CD4-positive, alpha-beta T cell treated with Interferon gamma for 1 hour (primary cell): ENCODE measurements around the gene TPP2.

Experiments
- DNase-seq: peaks from one replicate; pipeline ENCODE4 v3.0.0-alpha.2; 2020

TPP2 gene

DNA sequence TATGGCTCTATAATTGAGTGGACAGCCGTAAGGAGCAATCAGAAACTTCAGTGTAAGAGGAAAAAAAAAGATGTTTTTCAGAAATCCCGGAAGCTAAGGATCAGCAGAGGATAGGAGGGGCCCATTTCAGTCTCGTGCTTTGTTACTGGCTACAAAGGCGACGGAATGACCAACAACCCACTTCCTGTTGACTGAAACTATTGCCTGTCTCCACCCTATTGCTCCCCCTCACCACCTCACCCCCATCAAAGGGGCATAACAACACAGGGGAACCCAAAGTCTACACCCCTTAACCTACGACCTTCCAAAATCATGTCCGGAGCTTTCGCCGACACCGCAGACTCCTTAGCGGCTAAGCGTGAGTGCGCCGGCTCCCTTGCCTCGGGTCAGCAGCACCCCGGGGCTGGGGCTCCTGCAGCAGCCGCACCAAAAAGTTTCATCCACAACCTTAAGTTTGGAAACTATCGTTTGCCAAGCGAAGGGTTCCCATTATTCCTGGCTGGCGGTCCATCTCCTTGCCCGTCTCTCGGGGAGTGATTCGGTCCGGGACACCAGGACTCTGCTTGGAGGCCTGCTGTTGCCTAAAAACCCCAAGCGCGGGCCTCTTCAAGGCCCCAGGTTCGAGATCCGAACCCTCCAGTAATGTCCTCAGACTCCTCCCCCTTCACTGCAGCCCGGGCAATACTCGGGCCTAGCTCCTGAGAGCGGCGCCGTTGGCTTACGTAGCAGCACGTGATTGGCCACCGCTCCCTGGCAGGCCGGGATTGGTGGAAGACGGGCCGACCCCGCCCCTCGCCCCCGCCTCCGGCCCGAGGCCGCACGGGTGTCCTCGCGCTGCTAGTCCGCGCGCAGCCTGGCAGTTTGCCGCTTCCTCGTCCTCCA is at the start of gene TPP2:
TSS of gene TPP2 (plus strand) at position 840 of the 882 bp plus-strand sequence. CDS start 53 bp downstream, outside the sequence.
- DNase-seq = peak; percentile 97

DNA sequence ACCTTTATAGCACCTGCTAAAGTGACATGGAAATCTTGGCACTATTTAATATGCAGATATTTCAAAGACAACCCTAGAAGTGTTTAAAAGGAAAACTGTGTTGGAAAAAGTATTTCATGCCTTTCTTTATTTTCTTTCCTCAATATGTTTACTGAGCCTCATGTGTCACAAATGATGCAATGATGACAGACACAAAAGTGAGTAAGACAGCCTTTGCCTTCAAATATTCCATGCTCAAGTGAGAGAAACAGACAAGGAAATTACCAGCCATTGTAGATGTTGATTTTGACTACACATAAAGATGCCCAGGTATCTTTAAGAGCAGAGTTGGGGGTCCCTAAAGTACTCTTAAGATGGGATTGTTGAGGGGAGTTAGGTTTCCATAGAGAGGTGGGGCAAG is 48.0 kb upstream of the TPP2 start:
- no peak for DNase-seq

DNA sequence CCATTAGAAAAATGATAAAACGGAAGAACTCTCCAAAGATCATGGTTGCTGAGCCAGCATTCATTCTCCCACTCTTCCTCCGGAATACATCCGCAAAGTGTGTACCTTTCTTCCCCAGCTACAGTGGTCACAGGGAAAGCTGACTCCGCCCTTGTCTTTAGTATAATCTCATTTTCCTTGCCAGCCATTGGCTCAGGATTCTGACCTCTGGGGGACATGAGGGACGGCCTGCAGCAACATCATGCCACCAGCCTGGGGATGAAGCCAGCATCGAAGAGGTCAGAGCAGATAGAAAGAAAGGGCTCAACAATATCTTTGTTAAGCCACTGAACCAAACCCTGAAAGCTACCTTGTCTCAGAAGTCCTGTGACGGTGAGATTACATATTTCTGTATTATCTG is 46.3 kb upstream of the TPP2 start:
- no peak for DNase-seq

DNA sequence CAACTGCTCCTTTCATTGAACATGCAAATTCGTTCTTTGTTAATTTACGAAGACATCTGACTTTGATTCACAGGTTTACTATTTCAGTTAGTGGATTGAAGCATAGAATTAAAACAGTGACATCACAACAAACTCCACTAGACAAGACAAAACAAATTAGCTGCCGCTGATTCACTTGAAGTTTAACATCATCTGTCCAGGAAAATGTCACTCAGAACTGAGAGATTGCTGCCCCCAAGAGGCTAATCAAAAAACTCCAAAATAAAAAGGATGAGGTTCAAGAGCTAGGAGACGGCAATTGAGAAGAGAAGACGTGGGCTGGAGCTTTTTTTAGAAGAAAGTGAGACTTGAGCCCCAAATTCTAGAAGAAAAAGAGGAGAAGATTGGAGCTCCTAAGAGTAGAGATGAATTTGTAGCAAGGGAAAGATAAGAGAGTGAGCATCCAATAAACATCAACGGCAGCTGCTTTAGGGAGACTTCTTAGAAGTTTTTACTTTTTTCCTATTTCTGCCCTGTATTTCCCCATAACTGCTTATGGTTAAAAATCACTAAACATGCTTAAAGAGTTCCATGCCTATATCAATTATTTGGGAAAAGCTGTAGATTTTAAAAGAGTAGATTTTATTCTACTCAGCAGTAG is 40.8 kb upstream of the TPP2 start:
- no peak for DNase-seq

DNA sequence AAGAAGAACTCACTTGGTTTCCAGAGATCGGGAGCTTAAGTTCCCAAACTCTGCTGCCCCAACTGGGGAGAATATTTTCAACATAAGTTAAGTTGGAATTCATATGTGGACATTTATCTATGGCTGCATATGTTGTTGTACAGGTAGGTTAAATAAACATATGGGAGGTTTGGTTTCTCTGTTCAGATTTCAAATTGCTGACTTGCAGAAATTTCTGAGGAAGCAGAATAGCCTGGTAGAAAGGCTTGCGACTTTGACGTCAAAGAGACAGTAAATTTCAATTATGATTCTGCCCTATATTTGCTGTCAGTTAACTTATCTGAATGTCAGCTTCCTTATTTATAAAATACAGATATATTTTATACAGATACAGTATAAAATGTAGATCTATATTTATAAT is 40.0 kb upstream of the TPP2 start:
- DNase-seq = no peak

DNA sequence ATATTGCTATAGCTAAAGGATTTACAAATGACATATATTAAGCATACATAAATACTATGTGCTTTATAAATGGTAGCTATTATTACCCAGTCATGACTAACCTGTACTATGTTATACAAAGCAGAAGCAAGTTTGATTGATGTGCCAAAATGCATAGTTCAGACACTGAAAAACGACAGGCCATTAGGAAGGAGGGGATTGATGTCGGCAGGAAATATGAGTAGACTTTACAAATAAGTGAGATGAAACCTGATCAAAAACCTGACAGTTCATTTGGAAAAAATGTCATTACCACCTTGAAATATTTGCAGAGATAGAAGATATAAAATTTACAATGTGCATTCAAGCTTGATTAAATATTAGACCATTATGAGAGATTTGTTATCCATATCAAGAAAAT is 38.8 kb upstream of the TPP2 start:
- DNase-seq = no peak

DNA sequence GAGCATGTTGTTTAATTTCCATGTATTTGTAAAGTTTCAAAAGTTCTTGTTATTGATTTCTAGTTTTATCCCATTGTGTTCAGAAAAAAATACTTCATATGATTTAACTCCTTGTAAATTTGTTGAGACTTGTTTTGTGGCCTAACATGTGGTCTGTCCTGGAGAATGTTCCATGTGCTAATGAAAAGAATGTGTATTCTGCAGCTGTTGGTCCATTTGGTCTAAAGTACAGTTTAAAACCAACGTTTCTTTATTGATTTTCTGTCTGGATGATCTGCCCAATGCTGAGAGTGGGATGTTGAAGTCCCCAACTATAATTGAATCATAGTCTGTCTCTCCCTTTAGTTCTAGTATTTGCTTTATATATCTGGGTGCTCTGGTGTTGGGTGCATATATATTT is 34.9 kb upstream of the TPP2 start:
- no peak for DNase-seq

DNA sequence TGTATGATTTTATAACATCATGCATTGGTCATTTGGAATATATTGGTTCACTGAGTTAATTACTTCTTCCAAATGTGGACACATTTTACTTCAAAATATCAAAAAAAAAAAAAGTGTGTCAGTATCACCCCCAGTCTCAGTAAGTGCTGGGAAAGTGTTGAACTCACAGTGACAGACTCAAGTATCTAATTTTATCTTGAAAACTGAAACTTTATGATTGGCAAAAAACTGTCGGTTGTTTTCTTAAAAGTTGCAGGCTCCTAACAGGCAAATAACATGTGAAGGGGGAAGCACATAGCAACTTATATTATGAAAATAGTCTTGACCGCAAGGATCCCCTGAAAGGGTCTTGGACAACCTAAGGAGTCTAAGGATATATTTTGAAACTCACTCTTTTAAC is 33.5 kb upstream of the TPP2 start:
- no peak for DNase-seq

DNA sequence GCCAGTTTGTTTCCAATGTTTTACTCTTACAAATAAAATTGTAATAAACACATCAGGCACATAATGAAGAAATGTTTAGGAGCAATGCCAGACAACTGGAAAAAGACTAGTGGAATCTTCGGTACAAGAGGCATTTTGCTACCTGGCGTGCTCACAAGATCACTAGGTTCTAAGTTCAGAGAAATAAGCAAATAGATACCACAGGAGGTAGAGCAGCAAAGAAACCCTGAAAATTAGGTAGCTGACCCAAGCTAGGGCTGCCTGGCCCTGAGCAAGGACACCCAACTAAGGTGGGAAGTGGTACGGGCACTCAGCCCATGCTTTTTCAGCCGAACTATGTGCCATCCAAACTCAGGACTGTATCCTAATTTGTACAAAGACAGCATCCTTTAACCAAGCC is 32.2 kb upstream of the TPP2 start:
- DNase-seq = no peak

DNA sequence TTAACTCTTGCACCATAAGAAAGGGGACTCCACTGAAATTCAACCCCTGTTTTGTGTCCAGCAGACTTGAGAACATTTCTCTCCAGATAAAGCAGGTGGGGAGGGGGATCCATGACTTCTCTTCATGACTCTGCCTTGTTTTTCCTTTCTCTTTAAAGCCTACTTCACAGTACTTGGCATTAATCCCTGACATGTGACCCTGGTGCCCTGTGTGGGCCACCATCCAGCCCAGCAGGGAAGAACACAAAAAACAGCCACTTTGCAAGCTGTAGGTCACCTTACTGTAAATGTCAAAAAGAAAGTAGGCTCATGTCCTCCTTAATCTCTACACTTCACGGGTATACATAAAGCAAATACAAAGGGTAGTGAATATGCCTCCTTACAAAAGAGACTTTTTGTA is 30.3 kb upstream of the TPP2 start:
- DNase-seq = no peak

DNA sequence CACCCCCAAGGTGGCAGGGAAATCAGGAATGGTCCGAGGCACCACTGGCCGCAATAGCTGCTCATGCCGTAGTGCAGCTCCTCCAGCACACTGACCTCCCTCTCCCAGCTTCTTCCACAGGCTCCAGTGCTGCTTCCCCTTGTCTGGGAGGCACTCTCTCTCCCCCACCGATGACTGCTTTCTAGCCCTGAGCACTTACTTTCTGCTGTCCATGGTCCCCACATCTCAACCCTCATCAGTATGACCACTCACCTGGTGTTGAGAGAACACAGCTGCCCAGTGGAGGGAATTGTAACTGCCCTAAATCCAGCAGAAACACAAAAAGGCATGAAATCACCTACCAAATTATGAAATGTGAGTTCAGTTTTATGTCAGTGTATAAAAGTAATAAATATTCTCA is 28.9 kb upstream of the TPP2 start:
- no peak for DNase-seq

DNA sequence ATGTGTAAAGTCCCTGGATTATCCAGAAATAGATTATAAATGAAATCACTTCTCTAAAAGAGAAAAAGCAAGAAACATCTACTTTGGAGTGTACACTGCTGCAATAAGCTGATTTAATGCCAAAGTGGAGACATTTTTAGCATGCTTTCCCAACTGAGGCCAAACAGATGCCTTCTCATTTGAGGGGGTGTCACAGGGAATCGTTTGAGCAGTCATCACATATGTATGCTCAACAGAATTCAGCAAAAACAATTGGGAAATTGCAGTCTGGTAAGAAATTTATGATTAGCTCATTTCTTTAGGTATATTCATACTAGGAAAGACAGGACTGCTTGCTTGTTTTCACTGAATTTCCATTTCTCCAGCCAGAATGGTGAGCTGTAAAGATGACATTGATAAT is 27.3 kb upstream of the TPP2 start:
- no peak for DNase-seq

DNA sequence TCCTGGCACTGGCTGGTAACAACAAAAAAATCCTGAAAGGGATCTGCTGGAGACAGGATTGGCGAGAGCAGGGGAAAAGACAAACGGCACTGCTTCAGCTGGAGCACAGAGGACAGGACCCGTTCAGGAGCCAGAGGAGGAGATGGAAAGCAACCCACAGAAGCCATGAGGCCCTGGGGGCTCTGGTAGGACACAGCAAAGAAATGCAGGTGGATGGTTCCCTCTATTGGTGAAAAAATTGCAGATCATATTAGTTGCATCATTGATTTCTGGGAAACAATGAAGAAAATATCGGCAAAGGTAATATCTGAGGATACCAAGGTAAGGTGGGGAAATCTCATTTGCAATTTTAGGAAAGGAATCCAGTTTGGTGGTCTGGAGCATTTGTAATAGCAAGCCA is 25.7 kb upstream of the TPP2 start:
- DNase-seq = no peak

DNA sequence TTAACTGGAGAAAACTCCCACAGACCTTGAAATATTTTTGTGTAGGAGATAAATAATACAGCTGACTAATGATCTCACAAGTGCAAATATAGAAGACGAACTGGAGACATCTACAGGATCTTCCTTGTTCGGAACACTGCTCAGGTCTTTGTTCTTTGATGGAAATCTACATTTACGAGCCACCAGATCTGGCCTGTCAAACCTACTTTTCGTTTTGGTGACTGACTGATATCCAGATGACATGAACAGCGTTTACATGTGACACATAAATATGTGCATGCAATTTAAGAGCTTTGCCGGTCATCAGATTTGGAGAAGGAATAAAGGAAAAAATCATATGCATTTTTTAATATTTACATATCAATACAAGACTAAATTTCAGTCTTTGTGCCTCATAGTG is 24.5 kb upstream of the TPP2 start:
- DNase-seq = no peak

DNA sequence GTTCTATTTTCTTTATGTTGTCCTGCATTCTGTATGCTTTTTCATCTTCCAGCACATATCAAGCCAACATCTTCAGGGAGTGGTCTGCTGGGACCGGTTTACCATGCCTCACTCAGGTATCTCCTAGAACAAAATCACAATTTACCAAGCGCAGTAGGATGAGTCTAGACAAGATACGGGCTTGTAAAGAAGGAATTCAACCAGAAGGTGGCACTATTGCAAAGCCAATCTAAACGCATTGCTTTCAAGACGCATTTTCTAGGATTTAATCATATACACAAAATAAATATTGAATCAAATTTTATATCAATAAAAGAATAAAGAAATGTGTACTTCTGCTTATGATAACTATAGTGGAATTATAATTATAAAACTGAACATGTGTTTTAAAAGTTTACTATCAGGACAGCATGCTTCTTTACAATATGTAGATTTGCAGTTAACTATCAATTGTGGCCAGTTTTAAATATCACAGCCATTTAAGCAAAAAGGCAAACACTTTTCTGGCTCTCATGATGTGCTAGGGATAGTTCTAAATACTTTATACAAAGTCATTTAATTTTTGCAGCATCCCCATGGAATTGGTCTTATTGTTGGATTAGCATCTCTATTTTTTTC is 16.1 kb upstream of the TPP2 start:
- no peak for DNase-seq

DNA sequence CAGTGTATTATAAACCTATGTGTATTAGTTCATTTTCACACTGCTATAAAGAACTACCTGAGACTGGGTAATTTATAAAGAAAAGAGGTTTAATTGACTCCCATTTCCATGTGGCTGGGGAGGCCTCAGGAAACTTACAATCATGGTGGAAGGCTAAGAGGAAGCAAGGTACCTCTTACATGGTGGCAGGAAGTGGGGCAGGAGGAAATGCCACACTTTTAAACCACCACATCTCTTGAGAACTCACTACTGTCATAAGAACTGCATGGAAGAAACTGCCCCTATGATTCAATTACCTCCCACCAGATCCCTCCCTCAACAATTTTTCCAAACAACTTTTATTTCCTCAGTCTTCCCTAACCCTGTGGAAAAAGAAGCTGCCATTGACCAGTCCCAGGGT is 14.5 kb upstream of the TPP2 start:
- DNase-seq = no peak

DNA sequence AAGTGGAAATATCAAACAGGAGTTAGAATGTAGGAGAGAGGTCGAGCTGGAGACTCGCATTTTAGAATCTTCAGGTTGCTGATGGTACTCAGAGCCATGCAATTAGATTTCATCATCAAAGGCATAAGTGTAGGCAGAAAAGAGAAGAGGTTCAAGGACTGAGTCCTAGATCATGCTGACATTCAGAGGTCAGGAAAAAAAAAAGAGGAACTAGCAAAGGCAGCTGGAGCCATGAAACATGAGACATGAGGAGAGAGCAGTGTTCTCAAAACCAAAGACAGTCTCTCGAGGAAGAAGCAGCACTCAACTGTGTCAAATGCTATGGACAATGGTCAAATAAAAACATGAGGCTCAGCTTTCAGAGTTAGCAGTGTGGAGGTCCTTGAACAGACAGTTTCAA is 12.4 kb upstream of the TPP2 start:
- DNase-seq = no peak

DNA sequence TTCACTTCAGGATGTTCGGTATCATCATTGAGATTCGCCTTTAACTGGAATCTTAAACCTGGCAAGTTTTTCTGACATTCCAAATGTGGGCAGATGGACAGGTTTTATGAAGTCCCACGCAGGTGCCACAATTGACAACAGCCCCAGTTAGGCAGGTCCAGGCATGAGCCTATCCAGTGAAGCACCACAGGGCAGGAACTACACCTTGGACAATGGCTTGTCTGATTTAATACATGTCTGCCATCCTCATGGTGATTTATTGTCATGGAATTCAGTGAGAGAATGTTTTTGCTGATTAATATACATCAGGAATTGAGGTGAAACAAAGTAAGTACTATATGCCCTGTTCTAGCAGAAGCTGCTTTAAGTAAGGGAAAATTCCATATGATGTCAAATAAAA is 10.2 kb upstream of the TPP2 start:
- DNase-seq = no peak

DNA sequence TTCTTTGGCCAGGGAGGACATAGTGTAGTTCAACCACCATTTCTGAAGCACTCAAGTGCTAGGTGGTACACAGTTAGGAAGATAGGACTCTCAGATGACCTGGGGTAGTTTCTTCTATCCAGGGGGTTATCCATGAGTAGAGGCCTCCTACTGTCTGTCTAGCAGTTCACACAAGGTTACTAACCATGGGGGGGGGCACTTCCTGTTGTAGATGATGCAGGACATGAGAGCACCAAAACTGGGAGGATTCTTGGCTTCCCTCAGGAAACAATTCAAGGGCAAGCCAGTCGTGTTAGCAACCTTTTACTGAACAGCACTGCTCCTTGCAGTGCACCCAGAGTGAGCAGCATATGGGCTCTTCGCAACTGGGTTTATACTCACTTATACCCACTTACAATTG is 8.9 kb upstream of the TPP2 start:
- no peak for DNase-seq

DNA sequence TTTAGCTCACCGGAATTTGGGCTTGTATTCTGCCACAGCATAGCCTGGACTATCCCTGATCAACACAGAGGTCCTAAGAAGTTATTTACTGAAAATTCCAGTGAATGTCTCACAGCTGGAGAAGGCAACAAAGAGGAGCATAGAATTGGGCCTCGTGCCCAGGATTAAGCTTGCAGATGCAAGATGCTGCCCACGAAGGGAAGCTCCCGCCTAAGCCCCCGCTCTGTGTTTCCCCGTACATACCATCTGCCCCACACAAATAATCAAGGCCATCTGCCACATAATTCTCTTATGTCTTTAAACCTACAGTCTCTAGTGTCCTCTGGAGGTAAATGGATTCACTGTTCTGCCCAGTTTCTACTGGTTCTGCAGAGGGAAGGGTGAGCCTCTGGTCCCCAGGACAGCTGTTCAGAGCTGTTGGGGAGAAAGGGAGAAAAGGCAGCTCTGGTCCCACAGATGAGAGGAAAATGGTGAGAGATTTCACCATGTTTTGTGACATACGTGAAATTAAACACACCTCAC is 7.4 kb upstream of the TPP2 start:
- DNase-seq = no peak

DNA sequence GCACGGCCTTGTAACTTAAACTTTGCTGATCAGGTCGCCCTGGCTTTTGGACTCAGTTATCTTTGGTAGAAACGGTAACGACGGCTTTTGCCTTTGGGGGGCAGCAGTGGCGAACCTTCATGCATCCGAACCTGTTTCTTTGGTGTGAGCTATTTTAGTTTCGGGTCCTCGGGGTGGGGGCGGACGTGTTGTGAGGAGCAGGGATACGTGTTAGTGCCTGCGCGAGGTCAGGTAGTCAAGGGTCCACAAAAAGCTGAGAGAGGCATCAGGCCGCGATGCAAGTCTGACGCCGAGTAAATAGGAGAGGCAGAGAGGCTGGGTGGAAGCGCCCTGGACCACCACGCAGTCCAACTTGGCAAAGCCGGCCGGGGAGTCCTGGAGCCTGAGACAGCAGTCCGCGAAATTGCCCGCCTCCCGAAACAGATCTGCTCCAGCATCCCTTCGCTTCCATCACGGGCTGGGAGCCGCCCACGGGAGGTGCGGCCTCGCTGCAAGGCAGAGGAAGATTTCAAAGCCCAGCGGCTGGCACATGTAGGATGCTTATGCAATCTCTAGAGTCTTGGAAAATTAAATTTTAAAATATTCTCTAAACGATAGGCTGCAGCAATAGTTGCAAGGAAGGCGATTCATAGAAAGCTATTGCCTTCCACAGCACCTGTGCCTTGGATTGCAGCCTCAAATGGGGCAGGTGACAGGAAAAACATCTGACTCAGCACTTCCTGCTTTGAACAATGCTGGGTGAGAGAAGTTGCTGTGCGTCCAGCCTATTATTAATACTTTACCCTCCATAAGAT is 4.6 kb upstream of the TPP2 start:
- peak; percentile 75 for DNase-seq

DNA sequence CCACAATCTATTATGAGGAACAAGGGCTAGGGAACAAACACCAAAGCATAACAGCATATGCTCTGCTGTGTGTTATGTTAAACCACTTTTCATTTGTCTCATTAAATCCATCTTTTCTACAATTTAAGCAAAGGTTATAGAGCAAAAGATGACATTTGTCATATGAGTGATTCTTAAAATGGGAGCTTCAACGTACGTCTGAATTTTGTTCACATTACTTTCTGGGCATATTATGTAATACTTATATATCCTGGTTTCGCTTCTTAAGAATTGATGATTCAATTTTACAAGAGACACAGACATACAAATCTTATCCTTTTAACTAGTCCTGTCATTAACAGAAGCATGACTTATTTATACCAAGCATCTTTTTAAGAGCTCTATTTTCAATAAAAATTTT is 3.3 kb upstream of the TPP2 start:
- DNase-seq = no peak
